Thyroid gland (tissue), 4 donors: ENCODE data around the gene TRIM6.

Experiments
- CTCF ChIP-seq, 6 experiments: fragments of 200-600 bp in 3 of 6; fragments of 450-650 bp in 3 of 6; sonication (generic) in 3 of 6; IDR thresholded peaks; one replicate each; pipeline ENCODE4 v1.5.1; 2016 to 2019; ENCODE audit warnings: antibody characterized with exemption in 6 of 6, mild to moderate bottlenecking in 2 of 6, inconsistent platforms in 1 of 6, moderate library complexity in 1 of 6
- POLR2A ChIP-seq, 2 donors: fragments of 450-650 bp; IDR thresholded peaks; one replicate each; pipeline ENCODE4 v1.6.1; 2017; ENCODE audit warnings: antibody characterized with exemption in 2 of 2, mild to moderate bottlenecking in 2 of 2, moderate library complexity in 1 of 2

GRCh38 chr11:5610446-5610845, 14.0 kb downstream of the TRIM6 start:
- TF ChIP-seq CTCF (IDR thresholded peaks at IDR 0.05) (no peak), POLR2A (IDR thresholded peaks at IDR 0.05) (no peak)
